MM.1S (cell line): ENCODE measurements around the gene ADAM10.
A peak's percentile ranks its signal among the peaks of the same experiment; 100 is the strongest.

Source experiments
- DNase-seq: peaks from one replicate; pipeline ENCODE4 v3.0.0-alpha.2; 2015
- H2AFZ ChIP-seq: fragments of 300-600 bp; sonication (generic); 2 replicates; pipeline ENCODE4 v1.6.0; 2016; ENCODE audit warnings: antibody characterized with exemption, low read length
- H3F3A ChIP-seq: fragments of 300-600 bp; sonication (generic); 2 replicates; pipeline ENCODE4 v1.6.1; 2016; ENCODE audit warnings: mild to moderate bottlenecking, antibody characterized with exemption, low read length, moderate library complexity, mixed read lengths; ENCODE audit not compliant: insufficient read depth
- H3K27ac ChIP-seq: fragments of 300-600 bp; sonication (generic); 2 replicates; pipeline ENCODE4 v1.5.1; 2016; ENCODE audit warnings: mild to moderate bottlenecking, low read length
- H3K27me3 ChIP-seq: fragments of 300-600 bp; sonication (generic); replicated peaks from 2 replicates; pipeline ENCODE4 v1.6.0; 2016; ENCODE audit warnings: low read length; ENCODE audit not compliant: insufficient read depth
- H3K36me3 ChIP-seq: fragments of 300-600 bp; sonication (generic); replicated peaks from 2 replicates; pipeline ENCODE4 v1.6.1; 2016; ENCODE audit warnings: mild to moderate bottlenecking, low read length, mixed read lengths; ENCODE audit not compliant: insufficient read depth
- H3K4me1 ChIP-seq: fragments of 300-600 bp; sonication (generic); 2 replicates; pipeline ENCODE4 v1.6.1; 2016; ENCODE audit warnings: low read length, mixed read lengths
- H3K4me2 ChIP-seq: fragments of 300-600 bp; sonication (generic); 2 replicates; pipeline ENCODE4 v1.6.0; 2016; ENCODE audit warnings: low read depth, low read length
- H3K4me3 ChIP-seq: fragments of 300-600 bp; sonication (generic); 2 replicates; pipeline ENCODE4 v1.5.1; 2016; ENCODE audit warnings: low read length, mixed read lengths
- H3K79me2 ChIP-seq: fragments of 300-600 bp; sonication (generic); 2 replicates; pipeline ENCODE4 v1.6.1; 2016; ENCODE audit warnings: mixed run types, low read length, mixed read lengths
- H3K9ac ChIP-seq: fragments of 300-600 bp; sonication (generic); 2 replicates; pipeline ENCODE4 v1.6.1; 2016; ENCODE audit warnings: low read length, mixed read lengths
- H3K9me2 ChIP-seq: fragments of 300-600 bp; sonication (generic); replicated peaks from 2 replicates; pipeline ENCODE4 v1.6.1; 2016; ENCODE audit warnings: mild to moderate bottlenecking, low read length, mixed read lengths; ENCODE audit not compliant: insufficient read depth
- H3K9me3 ChIP-seq: fragments of 300-600 bp; sonication (generic); replicated peaks from 2 replicates; pipeline ENCODE4 v1.6.1; 2016; ENCODE audit warnings: mild to moderate bottlenecking, low read length, mixed read lengths; ENCODE audit not compliant: insufficient read depth
- H4K20me1 ChIP-seq: fragments of 300-600 bp; sonication (generic); 2 replicates; pipeline ENCODE4 v1.6.1; 2016; ENCODE audit warnings: mild to moderate bottlenecking, low read length, moderate library complexity, mixed read lengths; ENCODE audit not compliant: insufficient read depth
- EZH2 ChIP-seq: fragments of 300-600 bp; sonication (generic); optimal IDR thresholded peaks from 2 replicates; pipeline ENCODE3; 2017; ENCODE audit warnings: low read depth, mild to moderate bottlenecking, antibody characterized with exemption, low read length, mixed read lengths
- EZH2phosphoT487 ChIP-seq: fragments of 300-600 bp; sonication (generic); IDR thresholded peaks from 2 replicates; pipeline ENCODE4 v1.6.1; 2018; ENCODE audit warnings: antibody characterized with exemption, low read length
- TF ChIP-seq, protein P1 (sequence below): fragments of 300-600 bp; sonication (generic); IDR thresholded peaks from 2 replicates; pipeline ENCODE4 v1.5.1; 2016; ENCODE audit warnings: antibody characterized with exemption, low read length, mixed read lengths

ADAM10 gene

DNA sequence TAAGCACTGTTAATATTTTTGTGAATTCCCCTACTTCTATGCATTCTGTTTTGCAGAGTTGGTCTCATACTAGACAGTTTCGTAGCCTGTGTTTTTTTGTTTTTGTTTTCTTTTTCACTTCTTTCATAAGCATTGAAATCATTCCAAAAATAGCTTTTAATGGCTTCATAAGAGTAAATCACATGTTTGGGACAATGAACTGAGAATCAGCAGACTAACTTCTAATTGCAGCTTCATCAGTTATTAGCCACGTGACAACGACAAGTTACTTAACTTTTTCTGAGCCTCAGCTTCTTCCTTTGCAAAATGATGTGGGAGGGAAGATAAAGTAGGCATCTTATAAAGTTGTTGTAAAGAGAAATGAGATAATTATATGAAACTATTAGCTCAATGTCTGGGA is 193.0 kb downstream of the ADAM10 start:
- H3K9me2 ChIP-seq = no peaks in the 10 kb centered on the region
- H3K4me3 ChIP-seq = no peak overlapping the region
- TF ChIP-seq EZH2phosphoT487 = no peak
- no peak for TF ChIP-seq EZH2
- TF ChIP-seq, protein P1, sequence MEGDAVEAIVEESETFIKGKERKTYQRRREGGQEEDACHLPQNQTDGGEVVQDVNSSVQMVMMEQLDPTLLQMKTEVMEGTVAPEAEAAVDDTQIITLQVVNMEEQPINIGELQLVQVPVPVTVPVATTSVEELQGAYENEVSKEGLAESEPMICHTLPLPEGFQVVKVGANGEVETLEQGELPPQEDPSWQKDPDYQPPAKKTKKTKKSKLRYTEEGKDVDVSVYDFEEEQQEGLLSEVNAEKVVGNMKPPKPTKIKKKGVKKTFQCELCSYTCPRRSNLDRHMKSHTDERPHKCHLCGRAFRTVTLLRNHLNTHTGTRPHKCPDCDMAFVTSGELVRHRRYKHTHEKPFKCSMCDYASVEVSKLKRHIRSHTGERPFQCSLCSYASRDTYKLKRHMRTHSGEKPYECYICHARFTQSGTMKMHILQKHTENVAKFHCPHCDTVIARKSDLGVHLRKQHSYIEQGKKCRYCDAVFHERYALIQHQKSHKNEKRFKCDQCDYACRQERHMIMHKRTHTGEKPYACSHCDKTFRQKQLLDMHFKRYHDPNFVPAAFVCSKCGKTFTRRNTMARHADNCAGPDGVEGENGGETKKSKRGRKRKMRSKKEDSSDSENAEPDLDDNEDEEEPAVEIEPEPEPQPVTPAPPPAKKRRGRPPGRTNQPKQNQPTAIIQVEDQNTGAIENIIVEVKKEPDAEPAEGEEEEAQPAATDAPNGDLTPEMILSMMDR = no peak
- H3F3A ChIP-seq = no peaks in the 10 kb centered on the region
- H4K20me1 ChIP-seq = no peaks in the 10 kb centered on the region
- 0 out of 2 replicates have a peak overlapping the region, but pooled peaks have one; percentile 4 for H3K4me2 ChIP-seq
- no peak overlapping the region for H2AFZ ChIP-seq
- H3K27me3 ChIP-seq = peaks cover 5% of the 10 kb centered on the region; the same call in 1 of the 2 replicates
- H3K79me2 ChIP-seq = no peaks in the 10 kb centered on the region
- H3K27ac ChIP-seq = peak overlapping the region; percentile 6; the same call in 1 of the 2 replicates
- peak; percentile 19 for DNase-seq
- H3K4me1 ChIP-seq = 0 out of 2 replicates have a peak, but pooled peaks cover 7% of the 10 kb centered on the region
- no peaks in the 10 kb centered on the region for H3K36me3 ChIP-seq
- no peaks in the 10 kb centered on the region for H3K9me3 ChIP-seq
- no peak overlapping the region for H3K9ac ChIP-seq

DNA sequence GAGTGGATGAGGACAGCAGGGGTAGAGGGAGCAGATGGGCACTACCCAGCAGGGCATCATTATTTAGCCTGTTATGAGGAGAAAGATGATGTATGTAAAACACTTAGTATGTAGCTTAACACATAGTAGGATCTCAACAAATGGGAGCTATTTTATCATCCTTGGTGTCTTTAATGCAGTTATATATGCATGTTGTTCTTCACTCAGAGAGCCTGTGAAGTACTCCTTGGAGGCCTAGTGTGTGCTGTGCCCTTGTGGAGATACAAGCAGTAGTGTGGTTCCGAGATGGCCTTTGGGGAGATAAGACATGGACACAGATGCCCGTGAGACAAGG is 193.5 kb downstream of the ADAM10 start:
- Histone ChIP-seq H3K9me3 (no peaks in the 10 kb centered on the region), H3F3A (no peaks in the 10 kb centered on the region), H3K79me2 (no peaks in the 10 kb centered on the region), H3K4me2 (no peak overlapping the region), H3K4me1 (0 out of 2 replicates have a peak, but pooled peaks cover 7% of the 10 kb centered on the region), H2AFZ (no peak overlapping the region), H3K27me3 (peaks cover 5% of the 10 kb centered on the region; the same call in 1 of the 2 replicates), H3K36me3 (no peaks in the 10 kb centered on the region), H3K4me3 (no peak overlapping the region), H3K9me2 (no peaks in the 10 kb centered on the region), H3K9ac (no peak overlapping the region), H4K20me1 (no peaks in the 10 kb centered on the region), H3K27ac (peak overlapping the region; percentile 6; the same call in 1 of the 2 replicates)
- TF ChIP-seq EZH2 (no peak), EZH2phosphoT487 (no peak)
- TF ChIP-seq, protein P1 = no peak
- no peak for DNase-seq

DNA sequence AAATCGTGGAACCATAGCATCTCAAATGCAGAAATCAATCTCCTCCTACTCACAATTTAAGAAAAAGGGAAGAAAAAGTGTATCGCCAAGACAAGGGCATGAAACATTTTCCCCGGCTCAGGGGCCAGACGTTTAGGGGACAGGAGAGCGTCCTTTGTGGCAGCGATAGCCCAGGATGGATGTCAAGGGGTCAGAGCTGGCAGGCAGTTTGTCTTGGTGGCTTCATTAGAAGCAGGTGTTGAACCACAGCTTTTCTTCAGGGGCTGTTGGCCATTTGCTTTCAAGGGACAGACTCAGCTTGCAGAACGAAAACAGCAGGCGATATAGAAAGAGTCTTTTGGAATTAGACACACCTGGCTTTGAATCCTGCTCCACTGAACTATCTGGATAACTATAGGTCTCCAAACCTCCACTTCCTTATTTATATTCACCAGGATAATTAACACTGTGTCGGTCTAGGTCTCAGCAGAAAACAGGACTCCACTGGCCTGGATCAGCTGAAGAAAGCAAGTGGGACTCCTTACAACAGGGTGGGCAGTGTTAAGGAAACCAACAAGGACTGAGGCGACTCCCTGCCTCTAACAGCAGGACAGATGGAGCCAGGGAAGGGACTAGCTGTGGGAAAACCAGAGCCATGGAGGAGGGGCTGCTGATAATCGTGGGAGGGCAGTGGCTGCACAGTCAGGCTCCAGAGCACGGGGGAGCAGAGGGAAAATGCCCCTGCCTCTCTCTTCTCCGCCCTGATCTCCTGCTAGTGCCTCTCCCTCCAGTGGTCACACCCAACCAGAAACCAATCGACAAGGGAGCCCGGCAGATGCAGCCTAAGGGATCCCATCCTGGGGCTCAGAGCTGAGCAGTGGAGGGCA is 194.1 kb downstream of the ADAM10 start:
- H3K9ac ChIP-seq = no peak overlapping the region
- no peak overlapping the region for H2AFZ ChIP-seq
- no peak for DNase-seq

More for the DNA sequence above, 194.1 kb downstream of the ADAM10 start:
- no peaks in the 10 kb centered on the region for H3K9me3 ChIP-seq
- H3F3A ChIP-seq = no peaks in the 10 kb centered on the region
- no peaks in the 10 kb centered on the region for H3K36me3 ChIP-seq
- H3K27ac ChIP-seq = no peak overlapping the region
- H3K4me1 ChIP-seq = 0 out of 2 replicates have a peak, but pooled peaks cover 7% of the 10 kb centered on the region
- no peak for TF ChIP-seq EZH2phosphoT487
- no peak for TF ChIP-seq EZH2
- no peak overlapping the region for H3K4me2 ChIP-seq
- no peak overlapping the region for H3K4me3 ChIP-seq
- no peaks in the 10 kb centered on the region for H3K9me2 ChIP-seq
- H3K27me3 ChIP-seq = peaks cover 5% of the 10 kb centered on the region; the same call in 1 of the 2 replicates
- no peaks in the 10 kb centered on the region for H3K79me2 ChIP-seq
- H4K20me1 ChIP-seq = no peaks in the 10 kb centered on the region
